ENCODE results near the gene SMIM9.

DNA sequence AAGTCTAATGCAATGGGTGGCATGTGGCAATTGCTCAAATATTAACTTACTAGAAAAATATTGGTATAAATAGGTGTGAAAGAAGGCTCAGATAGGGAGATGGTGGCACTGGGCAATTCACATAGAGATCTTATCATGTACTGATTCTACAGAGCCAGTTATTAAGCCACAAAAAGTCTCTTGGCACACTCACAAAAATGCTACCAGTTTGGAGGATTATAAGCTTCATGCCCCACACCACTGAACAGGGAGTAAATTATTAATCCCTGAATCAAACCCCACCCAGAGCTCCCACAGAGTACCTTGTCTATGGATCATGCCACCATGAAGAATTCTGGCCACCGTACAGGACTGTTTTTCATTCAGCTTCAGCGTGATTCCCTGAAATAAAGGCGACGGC is 43.0 kb downstream of the SMIM9 start:
- no peak for TF ChIP-seq EZH2 (IDR thresholded peaks at IDR 0.05; ENCODE audit: low read length)
- TF ChIP-seq, protein P1, sequence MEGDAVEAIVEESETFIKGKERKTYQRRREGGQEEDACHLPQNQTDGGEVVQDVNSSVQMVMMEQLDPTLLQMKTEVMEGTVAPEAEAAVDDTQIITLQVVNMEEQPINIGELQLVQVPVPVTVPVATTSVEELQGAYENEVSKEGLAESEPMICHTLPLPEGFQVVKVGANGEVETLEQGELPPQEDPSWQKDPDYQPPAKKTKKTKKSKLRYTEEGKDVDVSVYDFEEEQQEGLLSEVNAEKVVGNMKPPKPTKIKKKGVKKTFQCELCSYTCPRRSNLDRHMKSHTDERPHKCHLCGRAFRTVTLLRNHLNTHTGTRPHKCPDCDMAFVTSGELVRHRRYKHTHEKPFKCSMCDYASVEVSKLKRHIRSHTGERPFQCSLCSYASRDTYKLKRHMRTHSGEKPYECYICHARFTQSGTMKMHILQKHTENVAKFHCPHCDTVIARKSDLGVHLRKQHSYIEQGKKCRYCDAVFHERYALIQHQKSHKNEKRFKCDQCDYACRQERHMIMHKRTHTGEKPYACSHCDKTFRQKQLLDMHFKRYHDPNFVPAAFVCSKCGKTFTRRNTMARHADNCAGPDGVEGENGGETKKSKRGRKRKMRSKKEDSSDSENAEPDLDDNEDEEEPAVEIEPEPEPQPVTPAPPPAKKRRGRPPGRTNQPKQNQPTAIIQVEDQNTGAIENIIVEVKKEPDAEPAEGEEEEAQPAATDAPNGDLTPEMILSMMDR (optimal IDR thresholded peaks at IDR 0.05 in 1 of 3, IDR thresholded peaks at IDR 0.05 in 1 of 3, conservative IDR thresholded peaks at IDR 0.05 in 1 of 3; ENCODE audit: extremely low read depth in 1 of 3, insufficient read depth in 2 of 3, low read length in 3 of 3): no peak
